Right lung (tissue), 5 donors: ENCODE data around the gene WDR1. TPM values are rescaled to one million over a fixed set of nuclear protein-coding genes. Genes with fewer than 3 reads are reported as not detected.

Experiments
- DNase-seq, 2 donors: peaks; one replicate each; pipeline ENCODE4 v3.0.0-alpha.2; 2013
- polyA plus RNA-seq, 5 donors: library from polyadenylated mRNA; unstranded; fragments of 120-200 nt; gene quantifications; one replicate each; pipeline versions ENCODE4 v1.2.1 to v1.2.3, GENCODE V29; 2013; ENCODE audit warnings: inconsistent platforms in 1 of 5, low replicate concordance in 1 of 5; ENCODE audit not compliant: insufficient read length in 5 of 5, insufficient read depth in 1 of 5

The WDR1 gene
- polyA plus RNA-seq, 5 donors, result 140 to 159 (median 152) TPM

DNA sequence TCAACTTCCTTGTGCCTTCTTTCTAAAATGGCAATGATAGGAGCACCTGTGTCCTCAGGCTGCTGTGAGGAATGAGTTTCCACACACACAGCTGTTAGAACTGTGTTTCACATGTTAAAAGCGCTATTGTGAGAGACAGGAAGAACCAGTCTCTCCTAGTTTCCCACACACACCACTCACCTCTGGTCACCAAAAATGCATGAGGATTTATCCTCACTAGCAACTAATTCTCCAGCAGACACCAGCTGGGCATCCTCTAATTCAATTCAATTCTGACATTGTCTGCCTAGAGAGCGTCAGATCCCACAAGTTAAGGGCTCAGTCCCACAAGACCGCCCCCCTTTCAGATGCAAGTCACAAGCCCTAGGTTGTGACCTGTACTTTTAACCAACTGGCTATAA, 66.3 kb downstream of the WDR1 start:
- DNase-seq, result no peak

DNA sequence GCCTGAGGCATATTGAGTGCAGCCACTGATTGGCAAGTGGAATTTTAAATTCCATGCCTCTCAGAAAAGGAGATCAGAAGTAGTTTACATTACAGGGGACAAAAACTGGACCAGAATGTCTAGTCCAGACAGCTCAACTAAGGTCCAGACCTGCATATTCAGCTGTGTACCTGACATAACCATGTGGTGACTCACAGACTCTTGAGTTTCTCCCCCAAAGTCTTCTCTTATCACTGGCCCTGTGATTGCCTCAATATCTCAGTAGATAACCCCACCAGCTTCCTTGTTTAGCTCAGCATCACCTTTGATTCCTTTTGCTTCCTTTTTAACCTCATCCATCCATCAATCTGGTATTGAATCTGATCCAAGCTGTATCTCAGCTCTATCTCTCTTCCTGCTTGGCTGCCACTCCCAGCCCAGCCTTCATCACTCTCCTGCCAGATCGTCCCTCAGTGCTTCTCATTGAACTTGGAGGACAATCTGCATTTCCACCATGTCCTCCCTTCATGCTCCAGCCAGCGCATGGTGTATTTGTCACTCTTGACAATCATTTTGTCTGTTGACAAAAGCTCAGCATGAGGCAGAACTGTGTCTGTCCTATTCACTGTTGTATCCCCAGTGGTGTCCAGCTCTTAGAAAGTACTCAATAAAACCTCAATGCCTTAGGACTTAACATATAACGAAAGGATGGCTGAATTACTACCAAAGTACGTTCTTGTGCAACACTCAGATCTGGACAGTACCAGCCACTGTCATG, 67.5 kb downstream of the WDR1 start:
- DNase-seq, result no peak

DNA sequence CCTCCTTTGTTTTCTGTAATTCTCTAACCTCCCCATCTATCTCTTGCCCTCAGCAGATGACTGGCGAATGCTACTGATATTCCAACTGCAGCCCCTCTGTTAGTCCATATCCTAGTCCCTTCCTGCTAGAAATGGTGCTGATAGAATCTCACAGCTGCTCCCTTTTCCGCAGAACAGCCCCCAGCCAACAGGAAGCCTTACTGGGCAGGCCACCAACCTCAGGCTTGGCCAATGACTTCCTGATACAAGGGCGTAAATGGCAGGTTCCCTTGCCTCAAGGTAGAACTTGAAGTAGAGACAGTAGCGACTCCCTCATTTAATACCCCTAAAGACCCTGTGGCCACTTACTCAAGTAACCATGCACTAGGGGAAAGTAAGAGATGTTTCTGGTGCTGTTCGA, 68.6 kb downstream of the WDR1 start:
- DNase-seq, result no peak

DNA sequence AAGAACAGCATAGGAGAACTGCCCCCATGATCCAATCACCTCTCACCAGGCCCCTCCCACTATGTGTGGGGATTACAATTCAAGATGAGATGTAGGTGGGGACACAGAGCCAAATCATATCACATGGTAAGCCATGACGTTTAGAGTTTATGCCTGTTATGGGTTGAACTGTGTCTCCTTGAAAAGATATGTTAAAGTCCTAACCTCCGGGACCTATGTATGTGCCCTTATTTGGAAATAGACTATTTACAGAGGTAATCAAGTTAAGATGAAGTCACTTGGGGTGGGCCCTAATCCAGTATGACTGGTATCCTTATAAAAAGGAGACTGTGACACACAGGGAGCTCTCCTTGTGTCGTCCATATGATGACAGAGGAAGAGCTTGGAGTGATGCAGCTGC, 70.1 kb downstream of the WDR1 start:
- DNase-seq, result no peak

DNA sequence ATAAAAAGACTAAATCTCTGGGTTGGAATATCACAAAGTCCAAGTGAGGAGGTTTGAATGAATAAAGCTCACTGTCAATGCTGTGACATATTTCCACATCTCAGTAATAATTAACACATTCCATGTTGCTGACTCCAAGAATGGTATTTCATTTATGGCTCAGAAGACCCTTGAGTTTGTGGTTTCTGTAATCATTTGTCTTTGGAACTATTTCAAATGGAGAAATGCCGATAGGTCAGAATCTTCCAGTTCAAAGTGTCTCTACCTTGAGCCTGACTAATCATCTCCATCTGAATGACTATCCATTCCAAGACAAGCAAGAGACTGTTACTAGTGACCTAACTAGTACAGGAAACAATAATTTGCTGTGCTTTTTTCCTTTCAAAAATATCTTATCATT, 71.1 kb downstream of the WDR1 start:
- DNase-seq, result no peak

DNA sequence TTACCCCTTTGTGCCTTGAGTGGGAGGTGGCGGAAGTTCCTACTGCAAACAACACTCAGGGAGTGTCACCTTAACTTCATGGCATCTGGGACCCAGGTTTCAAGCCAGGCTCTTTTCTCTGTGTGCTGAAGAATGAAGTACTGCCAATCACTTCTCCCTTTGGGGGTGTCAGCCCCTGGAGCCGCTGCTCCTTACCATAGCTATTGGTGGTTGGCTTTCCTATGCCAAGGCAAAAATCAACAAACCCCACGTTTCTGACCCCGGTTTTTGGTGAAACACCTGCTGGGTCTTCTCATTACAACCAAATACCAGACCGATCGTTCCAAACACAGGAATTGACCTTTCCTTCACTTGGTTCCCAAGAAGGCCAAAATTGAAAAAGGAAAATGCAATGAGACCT, 75.6 kb downstream of the WDR1 start:
- no peak for DNase-seq

DNA sequence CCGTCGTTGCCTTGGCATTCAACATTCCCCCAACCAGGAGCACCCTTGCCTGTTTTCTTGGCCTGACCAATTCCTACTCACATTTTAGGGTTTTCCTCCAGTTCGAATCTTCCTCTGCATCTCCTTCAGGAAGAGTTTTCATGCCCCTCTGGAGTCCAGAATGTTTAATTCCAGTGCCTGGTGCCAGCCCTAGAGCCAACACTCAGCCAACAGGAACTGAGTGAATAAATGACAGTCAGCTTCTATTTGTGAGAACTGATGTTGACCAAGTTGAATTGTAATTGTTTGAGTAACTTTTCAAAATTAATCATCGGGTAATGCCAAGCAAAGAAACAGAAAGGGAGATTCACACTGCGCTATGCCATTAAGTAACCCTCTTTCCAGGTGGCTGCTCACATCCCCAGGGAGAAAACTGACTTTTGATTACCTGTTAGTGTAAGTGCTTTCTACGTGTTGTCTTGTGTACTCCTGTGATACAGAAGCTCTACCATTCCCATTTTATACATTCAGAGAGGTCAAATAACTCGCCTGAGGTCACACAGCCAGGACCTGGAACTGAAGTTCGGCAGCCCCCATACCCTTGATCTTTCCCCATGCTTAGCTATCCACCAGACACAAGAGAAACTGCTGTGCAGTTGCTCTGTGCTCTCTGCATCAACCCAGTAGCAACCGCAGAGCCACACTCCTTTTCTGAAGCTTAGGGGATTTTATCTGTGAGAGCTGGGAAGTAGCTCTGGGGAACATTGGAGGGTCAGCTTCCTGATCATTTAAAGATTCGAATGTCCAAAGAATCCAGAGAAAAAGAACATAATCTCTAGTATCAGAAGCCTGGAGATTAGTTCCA, 76.3 kb downstream of the WDR1 start:
- DNase-seq, result no peak

DNA sequence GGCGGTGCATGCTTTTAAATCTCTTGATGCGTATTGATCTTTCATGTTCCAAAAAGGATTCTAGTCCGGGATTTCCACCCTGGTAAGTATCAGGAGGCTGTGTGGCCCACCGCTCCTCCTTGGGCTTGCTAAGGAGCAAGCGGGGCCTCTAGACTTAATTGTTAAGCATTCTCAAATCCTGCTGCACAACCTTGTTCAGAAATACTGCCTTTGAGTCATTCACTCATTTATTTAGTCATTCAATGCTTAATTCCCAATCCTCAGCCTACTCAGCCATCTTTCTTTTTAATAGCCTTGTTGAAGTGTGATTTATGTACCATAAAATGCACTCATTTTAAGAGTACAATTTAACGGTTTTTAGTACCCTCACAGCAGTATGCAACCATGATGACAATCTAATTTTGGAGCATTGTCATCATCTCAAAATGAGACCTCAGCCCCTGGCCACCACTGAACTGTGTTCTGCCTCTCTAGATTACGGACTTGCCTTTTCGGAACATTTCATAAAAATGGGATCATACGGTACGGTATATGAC, 79.7 kb downstream of the WDR1 start:
- no peak for DNase-seq

DNA sequence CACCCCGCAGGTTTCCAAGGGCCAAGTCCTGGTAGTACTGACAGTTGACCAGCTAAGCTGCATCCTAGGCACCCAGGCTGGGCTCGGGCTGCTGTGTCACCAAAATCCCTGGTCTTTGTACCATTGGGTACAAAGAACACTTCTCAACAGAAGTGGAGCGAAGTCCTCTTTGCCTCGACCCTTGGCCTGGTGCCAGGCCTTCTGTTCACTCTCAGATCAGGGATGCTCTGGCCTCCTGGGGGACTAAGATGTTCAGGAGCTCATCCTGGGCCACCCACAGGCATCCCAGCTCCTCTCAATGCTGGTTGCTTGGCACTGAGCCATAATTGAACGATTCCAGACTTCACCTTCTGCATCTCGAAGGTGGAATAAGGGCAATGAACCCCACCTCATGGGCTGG, 81.5 kb downstream of the WDR1 start:
- no peak for DNase-seq

DNA sequence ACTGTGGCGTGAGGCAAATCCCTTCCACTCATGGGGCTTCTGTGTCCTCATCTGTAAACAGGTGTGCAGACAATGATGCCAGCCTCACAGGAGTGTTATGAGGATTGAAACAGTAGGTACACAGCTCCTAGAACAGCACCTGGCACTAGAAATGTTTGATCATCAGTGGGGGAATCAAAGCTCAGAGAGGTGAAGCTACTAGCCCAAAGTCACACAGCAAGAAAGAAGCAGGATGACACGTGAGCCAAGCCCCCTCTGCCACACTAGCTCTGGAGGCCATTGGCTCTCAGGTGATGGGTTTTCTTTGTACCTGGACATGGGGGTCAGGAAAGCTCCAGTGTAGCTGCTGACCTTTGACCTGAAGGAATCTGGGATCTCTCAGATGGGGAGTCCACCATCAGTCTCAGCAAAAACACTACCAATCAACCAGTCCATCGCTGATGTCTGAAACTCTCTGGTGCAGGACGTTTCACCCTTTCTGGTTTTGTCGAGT, 81.9 kb downstream of the WDR1 start:
- DNase-seq, result no peak

DNA sequence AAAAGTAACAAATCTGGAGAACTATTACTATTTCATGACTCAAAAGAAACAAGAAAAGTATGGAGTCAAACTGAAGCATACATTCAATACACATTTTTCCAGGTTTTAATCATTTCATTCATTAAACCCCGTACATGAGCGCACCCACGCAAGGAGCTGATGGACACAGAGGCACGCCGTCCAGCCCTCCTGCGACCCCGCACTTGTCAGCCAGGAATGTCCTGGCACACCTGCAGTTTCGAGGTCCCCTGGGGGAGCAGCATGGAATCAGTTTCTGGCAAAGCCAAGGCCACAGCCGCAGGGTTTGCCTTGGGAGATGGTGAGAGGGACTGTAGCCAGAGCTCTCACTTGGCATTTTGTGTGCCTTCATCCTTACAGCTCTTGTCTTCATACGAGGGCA, 82.5 kb downstream of the WDR1 start:
- DNase-seq, result no peak

DNA sequence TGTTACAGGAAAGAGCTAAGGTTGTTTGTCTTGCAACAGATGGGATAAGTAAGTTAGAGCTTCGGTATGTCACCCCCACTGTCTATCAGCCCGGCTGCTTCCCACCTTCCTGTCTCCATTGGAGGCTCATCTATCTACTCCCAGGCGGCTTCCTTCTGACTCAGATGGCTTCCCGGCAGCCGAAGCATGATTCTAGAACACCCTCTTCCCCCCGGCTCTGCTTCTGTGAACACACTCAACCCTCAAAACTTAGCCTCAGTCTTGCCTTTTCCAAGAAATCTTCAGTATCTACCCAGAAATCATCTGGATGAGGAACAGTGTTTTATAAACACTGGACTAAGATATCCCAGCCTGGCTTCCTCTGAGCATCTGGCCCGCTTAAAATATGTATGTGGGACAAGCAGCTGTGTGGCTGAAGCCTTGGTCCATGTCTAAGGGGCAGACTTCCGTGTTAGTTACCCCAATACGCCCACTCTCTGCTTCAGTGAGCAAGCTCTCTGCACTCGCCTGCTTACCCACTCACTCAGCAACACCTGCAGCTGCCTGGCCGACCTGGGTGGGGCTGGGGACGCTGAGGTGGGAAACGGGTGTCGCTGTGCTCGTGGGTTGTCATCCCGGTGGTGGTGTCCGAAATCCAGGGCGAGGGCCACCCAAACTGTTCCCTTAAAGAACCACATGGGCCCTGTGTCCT, 83.3 kb downstream of the WDR1 start:
- no peak for DNase-seq

DNA sequence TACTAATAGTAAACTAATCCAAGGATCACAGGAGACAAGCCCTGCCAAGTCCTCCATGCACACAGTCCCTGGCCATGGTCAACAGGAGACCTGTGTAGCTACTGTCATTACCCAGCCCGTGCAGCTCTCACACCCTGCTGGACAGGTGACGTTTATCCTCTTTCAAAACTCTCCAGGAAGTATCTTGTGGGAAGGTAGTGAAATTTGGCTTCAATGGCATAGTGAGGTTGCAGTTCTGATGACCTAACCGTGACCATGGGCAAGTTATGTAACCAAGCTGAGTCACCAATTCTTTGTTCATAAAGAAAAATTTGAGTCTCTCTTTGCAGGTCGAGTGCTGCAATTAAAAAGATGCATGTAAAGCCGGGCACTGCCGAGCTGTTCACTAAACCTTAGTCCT, 84.0 kb downstream of the WDR1 start:
- no peak for DNase-seq

DNA sequence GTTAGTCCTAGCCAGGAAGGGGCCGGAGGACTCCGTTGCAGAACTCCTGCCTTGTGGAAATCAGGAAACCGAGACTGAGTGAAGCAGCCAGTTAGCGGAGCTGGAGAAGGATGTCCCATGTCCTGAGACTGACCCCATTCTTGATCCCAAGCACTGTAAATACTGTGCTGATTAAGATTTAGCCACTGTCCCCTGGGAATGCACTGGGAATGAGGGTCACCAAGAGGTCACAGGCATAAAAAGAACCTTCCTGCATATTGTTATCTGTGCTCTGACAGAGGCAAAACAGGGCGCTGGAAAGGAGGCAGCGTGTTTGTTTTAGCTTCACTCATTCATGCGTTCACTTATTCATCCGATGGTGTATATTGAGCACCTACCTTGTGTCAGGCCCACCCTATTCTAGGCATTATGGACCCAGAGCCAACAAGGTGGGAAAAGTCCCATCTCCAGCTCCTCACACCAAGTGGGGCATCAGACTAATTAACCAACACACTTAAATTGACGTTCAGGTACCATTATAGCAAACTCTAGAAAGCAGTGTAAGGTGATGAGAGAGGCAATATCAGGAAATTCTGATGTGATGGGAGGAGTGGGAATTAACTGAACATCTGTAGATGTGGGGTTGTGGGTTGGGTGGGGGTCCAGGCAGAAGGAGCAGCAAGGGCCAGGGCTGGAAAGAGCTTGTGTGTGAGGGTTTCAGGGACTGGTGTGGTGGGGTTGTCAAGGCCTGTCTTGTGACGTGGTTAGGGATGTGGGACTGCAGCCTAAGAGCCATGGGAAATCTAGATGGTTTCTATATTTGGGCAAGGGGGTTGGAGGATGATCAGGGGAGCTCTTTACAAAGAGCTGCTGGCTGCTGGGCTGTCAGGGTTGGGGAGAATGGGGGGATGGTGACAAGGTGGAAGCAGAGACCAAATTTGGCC, 84.7 kb downstream of the WDR1 start:
- no peak for DNase-seq

DNA sequence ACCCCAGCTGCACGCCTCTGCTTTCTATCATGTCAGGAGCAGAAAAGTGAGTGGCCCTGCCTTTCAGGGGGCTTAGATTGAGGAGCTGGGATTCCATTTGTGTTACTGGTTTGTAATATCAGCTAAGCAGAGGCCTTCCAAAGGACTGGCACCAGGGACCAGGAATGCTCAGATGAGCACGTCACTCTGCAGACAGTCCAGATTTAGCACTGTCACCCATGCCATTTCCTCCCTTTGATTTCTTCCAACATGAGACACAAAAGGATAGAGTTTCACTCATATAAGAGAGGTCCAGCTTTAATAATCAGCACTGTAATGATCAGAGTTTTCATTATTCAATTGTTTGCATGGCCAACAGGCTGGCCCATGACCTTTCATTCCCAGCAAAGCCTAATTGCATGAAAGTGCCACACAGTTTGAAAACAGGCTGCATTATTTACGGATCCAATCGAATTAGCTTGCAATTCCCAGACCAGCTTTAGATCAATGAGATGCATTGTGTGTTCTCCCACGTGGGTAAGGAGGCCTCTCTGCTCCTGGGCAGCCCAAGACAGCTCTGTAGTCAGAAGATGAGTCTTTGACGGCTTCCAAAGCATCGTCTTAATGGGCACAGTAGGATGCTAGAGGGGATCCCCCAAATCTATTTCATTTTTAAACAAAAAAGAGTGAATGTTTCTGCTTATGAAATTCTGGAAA, 85.5 kb downstream of the WDR1 start:
- no peak for DNase-seq

DNA sequence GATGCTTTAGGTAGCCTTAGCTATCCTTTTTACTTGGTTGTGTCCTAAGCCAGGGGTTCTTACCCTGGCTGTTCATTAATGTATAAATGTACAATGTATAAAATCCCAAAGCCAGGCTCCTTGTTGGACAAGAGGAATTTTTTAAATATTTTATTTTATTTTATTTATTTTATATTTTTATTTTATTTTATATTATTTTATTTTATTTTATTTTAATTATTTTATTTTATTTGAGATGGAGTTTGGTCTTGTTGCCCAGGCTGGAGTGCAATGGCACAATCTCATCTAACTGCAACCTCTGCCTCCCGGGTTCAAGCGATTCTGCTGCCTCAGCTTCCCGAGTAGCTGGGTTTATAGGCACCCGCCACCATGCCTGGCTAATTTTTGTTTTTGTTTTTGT, 87.2 kb downstream of the WDR1 start:
- DNase-seq, result no peak

DNA sequence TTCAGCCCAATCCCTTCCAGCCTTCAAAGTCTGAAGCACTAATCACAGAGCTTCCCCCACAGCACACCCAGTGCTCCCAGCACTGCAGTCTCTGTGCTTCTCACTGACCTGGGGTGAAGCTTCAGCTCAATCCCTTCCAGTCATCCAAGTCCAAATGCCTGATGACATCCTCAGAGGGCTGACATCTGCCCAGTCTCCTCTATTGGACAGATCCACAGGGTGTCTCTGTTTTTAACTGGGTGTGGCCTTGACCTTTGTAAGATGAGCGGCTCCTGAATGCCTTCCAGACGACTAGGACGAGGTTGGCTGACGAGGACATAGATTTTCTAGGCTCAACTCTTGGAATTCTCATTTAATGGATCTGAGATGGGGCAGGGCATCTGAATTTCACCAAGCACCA, 87.7 kb downstream of the WDR1 start:
- DNase-seq, result no peak

DNA sequence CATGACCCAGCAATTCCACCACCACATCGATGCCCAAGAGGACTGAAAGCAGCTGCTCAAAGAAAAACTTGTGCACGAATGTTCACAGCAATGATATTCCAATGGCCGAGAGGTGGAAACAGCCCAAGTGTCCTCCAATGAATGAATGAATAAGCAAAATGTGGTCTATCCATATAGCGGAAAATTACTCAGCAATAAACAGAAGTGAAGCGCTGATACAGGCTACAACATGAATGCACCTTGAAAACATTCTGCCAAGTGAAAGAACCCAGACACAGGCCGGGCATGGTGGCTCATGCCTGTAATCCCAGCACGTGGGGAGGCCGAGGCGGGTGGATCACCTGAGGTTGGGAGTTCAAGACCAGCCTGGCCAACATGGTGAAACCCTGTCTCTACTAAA, 90.1 kb downstream of the WDR1 start:
- DNase-seq, result no peak

DNA sequence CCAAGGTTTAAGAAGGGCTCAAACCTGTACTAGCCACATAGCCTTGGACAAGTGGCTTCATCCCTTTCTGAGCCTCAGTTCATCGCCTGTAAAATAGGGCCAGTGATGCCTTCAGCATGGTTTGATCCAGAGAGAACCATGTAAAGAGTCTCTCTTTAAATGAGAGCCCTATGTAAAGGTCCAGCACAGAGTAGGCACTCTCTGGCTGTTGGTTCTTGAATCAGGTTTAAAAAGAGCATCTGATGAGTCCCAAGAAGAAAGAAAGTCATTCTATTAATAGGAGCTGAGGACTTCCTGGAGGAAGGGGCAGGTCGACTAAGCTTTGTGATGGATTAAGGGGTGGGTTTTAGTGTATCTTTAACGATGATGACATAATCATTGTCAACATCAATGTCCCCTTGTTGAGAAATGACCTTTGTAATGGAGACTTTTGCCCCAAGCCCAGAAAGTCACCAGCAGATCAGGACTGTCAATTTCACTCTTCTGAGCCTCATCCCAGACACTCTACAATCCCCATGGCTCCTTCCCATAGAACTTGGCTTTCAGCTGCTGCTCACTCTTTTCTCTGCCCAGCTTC, 91.3 kb downstream of the WDR1 start:
- no peak for DNase-seq
